ENCODE measurements around the gene PROM2.

The PROM2 gene

GRCh38 chr2:95287336-95287735 lies 13.1 kb downstream of the PROM2 start:
- DNase-seq (ENCODE audit: low spot score), result no peak

GRCh38 chr2:95287806-95288205 lies 13.6 kb downstream of the PROM2 start:
- DNase-seq (ENCODE audit: low spot score), result no peak

GRCh38 chr2:95289253-95289652 lies 15.0 kb downstream of the PROM2 start:
- no peak for DNase-seq (ENCODE audit: low spot score)

GRCh38 chr2:95291222-95291621 lies 17.0 kb downstream of the PROM2 start:
- no peak for DNase-seq (ENCODE audit: low spot score)

GRCh38 chr2:95292623-95293260 lies 18.5 kb downstream of the PROM2 start:
- DNase-seq (ENCODE audit: low spot score), result no peak

- DNase-seq (ENCODE audit: low spot score), result no peak
These were observed 20.5 kb downstream of the PROM2 start for GRCh38 chr2:95294579-95295250.

- no peak for DNase-seq (ENCODE audit: low spot score)
These were observed 21.1 kb downstream of the PROM2 start for GRCh38 chr2:95295376-95295775.

- DNase-seq (ENCODE audit: low spot score), result no peak
These were observed 21.8 kb downstream of the PROM2 start for GRCh38 chr2:95296011-95296410.

GRCh38 chr2:95296880-95297487 lies 22.7 kb downstream of the PROM2 start, which contains the start of gene KCNIP3:
Gene KCNIP3 (plus strand): TSS chr2:95297347. CDS start chr2:95297439, 92 bp downstream.
- peak; percentile 77 for DNase-seq (ENCODE audit: low spot score)

- DNase-seq (ENCODE audit: low spot score), result no peak
These were observed 23.6 kb downstream of the PROM2 start for GRCh38 chr2:95297639-95298395.

GRCh38 chr2:95298486-95299111 lies 24.4 kb downstream of the PROM2 start:
- no peak for DNase-seq (ENCODE audit: low spot score)

GRCh38 chr2:95299961-95300360 lies 25.7 kb downstream of the PROM2 start:
- no peak for DNase-seq (ENCODE audit: low spot score)

GRCh38 chr2:95300450-95300849 lies 26.2 kb downstream of the PROM2 start:
- DNase-seq (ENCODE audit: low spot score), result no peak

- DNase-seq (ENCODE audit: low spot score), result no peak
These were observed 26.9 kb downstream of the PROM2 start for GRCh38 chr2:95301186-95301585.

GRCh38 chr2:95301876-95302641 lies 27.8 kb downstream of the PROM2 start:
- DNase-seq (ENCODE audit: low spot score), result no peak

GRCh38 chr2:95303191-95303919 lies 29.1 kb downstream of the PROM2 start:
- peak; percentile 74 for DNase-seq (ENCODE audit: low spot score)

GRCh38 chr2:95305380-95306061 lies 31.3 kb downstream of the PROM2 start:
- DNase-seq (ENCODE audit: low spot score), result no peak

- no peak for DNase-seq (ENCODE audit: low spot score)
These were observed 32.2 kb downstream of the PROM2 start for GRCh38 chr2:95306336-95306895.

- DNase-seq (ENCODE audit: low spot score), result no peak
These were observed 32.8 kb downstream of the PROM2 start for GRCh38 chr2:95307036-95307435.

GRCh38 chr2:95307878-95308277 lies 33.6 kb downstream of the PROM2 start:
- DNase-seq (ENCODE audit: low spot score), result no peak

All from globus pallidus (tissue), 1 donor.